GM19239 (cell line): ENCODE measurements around the gene SRRM4.

ENCODE experiments used
- DNase-seq: peaks from one replicate; pipeline ENCODE4 v3.0.0; 2011; ENCODE audit warnings: low spot score; ENCODE audit not compliant: insufficient read length
- FAIRE-seq: peaks from 2 replicates; lab custom pipeline; 2011; peaks lifted over from hg19 to GRCh38; lab: Jason Lieb, UNC

SRRM4 gene

DNA sequence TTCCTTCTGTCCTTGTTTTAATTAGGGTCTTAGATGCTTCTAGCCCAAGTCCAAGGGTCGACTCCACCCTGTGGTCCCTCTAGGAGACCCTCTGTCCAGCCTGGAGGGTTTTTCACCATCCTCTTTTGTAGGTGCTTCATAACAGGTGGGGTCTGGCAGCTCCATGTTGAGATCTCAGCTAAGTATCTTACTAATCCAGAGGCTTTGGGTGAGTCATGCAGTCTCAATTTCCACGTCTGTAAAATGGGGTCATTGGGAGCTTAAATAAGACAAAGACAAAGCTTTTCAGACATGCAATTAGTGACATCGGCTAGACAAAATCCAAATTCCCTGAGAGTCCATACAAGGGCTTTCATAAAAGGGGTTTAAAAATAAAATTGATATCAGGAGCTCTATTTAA lies 200.6 kb downstream of the SRRM4 start:
- FAIRE-seq (no peak), DNase-seq (no peak)

- FAIRE-seq, result no peak
- DNase-seq, result no peak
Measured at GRCh38 chr12:119182701-119183493, 201.6 kb downstream of the SRRM4 start.

DNA sequence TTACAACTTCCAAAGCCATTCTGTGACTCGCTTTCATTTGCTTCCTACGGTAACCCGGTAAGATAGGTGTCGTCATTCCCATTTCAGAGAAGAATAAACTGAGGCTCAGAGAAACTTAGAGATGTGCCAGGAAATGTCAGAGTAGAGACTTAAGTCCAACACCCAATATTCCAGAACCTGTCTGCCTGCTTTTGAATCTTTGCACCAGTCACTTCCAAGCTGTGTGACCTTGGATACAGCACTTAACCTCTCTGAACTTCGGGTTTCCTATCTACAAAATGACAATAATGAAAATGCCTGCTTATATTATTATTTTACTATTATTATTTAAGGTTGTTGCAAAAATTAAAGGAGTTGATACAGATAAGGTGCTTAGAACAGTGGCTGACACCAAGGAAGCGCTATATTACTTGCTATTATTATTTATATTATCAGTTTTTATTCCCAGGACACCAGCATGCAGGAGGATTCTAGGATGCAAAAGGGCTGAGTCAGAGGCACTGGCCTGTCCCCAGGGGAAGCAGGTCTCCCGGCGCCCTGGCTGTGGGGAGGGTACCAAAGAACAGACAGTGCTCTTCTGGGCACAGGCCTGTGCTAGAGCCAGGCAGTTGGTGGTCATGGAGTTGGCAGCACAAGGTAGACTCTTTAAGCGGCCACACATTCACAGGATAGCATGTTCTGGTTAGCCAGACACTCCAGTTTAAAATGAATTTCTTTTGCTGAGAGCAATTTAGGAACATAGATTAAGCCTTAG lies 202.8 kb downstream of the SRRM4 start:
- DNase-seq, result no peak
- FAIRE-seq, result no peak

DNA sequence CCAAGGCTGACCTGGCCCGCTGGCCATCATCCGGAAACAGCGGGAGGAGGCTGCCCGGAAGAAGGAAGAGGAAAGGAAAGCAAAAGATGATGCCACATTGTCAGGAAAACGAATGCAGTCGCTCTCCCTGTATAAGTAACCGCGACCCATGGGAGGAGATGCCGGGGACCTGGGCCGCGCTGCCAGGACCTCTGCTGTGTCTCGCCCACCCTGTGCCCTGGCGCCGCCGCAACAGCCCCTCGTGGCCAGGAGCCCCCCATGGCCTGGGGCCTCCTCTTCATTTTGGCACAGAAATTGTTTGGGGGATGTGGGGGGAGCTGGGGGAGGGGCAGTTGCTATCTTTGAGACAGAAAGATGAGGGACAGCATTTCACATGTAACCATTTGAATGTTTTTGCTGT lies 213.9 kb downstream of the SRRM4 start:
- DNase-seq, result no peak
- no peak for FAIRE-seq

GRCh38 chr12:119198440-119198839 lies 217.1 kb downstream of the SRRM4 start:
- DNase-seq, result no peak
- FAIRE-seq, result no peak

GRCh38 chr12:119200601-119201000 lies 219.3 kb downstream of the SRRM4 start:
- DNase-seq (no peak), FAIRE-seq (no peak)

- DNase-seq (no peak), FAIRE-seq (no peak)
Measured at GRCh38 chr12:119201789-119202543, 220.6 kb downstream of the SRRM4 start.

GRCh38 chr12:119202544-119202943 lies 221.2 kb downstream of the SRRM4 start:
- no peak for FAIRE-seq
- no peak for DNase-seq

DNA sequence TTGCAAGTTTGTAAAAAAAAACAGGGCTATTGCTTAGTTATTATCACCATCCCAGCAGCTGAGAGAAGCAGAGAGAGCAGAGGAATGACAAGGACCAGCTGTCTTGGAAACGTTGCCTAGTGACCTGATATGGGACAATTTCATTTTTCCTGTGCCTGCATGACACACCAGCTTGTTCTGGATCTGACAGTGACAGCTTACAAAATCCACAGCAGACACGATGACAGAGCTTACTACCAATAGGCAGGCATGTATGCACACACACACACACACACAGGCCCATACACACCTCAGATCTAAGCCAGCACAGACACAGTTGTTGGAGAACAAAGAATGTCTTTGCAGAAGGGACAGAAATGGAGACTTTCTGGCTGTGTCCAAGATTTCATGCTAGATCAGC lies 222.8 kb downstream of the SRRM4 start:
- DNase-seq (no peak), FAIRE-seq (no peak)

- FAIRE-seq (no peak), DNase-seq (no peak)
Measured at GRCh38 chr12:119204671-119205285, 223.4 kb downstream of the SRRM4 start.

DNA sequence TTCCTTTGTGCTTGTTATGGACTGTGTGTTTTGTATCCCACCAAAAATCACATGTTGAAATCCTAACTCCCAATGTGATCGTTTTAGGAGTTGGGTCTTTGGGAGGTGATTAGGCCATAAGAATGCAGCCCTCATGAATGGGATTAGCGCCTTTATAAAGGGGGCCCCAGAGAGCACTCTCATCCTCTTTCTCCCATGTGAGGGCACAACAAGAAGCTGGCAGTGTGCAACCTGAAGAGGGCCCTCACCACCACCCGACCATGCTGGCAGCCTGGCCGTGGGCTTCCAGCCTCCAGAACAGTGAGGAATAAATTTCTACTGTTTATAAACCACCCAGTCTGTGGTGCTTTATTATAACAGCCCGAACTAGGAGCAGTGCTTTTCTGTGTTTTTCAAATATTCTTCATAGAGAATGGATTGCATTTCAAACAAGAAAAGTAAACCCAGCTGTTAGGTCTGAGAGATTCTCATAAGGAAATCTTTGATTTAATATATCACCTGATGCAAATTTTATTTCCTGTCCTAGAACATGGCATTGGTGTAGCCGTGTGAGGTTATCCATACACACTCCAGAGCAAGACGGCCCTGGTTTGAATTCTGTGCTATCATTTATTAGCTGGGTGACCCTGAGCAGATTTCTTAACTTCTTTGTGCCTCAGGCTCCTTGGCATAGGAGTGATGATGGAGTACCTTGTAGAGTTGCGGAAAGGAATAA lies 225.2 kb downstream of the SRRM4 start:
- no peak for DNase-seq
- FAIRE-seq, result no peak

DNA sequence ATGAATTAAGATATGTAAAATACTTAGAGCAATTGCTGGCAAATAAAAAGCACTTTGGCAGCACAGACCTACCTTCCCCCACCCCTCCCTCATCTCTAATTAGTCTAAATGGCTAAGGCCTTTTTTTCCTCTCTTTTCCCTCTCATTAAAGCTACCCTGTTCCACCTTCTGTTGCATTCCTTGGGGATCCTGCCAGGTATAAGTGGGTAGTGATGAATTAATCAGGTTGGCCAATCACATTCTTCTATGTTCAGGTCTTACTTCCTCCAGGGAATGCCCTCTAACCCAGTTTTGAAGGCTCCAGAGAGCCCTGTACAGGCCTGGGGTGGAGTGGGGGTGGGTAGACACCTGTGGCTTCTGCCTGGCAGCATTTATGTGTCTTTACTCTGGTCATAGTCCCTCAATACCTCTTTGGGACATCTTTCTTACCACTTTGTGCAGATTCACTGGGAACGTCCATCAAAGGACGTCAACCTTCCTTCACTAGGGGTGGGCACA lies 225.8 kb downstream of the SRRM4 start:
- DNase-seq (no peak), FAIRE-seq (no peak)

DNA sequence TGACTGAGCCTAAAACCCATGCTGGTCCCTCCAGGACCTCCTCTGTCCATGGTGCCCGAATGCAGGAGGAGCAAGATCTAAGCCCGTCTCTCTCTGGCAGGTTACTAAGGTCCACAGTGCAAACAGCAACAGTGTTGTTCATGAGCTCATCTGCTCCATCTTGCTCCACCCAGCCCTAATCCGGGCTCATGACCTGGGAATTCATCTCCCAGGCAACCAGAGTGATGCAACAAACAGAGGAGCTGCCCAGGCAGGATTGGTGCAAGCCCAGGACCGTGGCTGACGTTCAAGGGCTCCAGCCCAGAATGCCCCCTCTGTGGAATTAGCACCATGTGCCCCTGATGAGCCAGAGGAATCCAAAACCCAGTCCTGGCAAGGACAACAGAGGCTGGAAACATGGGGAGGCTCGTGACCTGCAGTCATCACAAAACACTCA lies 227.3 kb downstream of the SRRM4 start:
- DNase-seq, result no peak

GRCh38 chr12:119211884-119212283 lies 230.5 kb downstream of the SRRM4 start:
- FAIRE-seq (no peak), DNase-seq (no peak)

More for the DNA sequence above, 227.3 kb downstream of the SRRM4 start:
- FAIRE-seq, result no peak
